Measurements from ENCODE around the gene SMIM22.

GRCh38 chr16:4783951-4784336 lies 11.2 kb upstream of the SMIM22 start:
- no peak for TF ChIP-seq POLR2AphosphoS5 (IDR thresholded peaks at IDR 0.05; ENCODE audit: borderline replicate concordance, low read depth, low read length)
- no peak for TF ChIP-seq EZH2 (IDR thresholded peaks at IDR 0.05)

Measured in SK-N-MC (cell line).